ENCODE data around the gene BCDIN3D. TPM values are rescaled to one million over a fixed set of nuclear protein-coding genes. Genes with fewer than 3 reads are reported as not detected.

Gene BCDIN3D
- total RNA-seq, 1 experiment from 2014 or later = 4.8 TPM

DNA sequence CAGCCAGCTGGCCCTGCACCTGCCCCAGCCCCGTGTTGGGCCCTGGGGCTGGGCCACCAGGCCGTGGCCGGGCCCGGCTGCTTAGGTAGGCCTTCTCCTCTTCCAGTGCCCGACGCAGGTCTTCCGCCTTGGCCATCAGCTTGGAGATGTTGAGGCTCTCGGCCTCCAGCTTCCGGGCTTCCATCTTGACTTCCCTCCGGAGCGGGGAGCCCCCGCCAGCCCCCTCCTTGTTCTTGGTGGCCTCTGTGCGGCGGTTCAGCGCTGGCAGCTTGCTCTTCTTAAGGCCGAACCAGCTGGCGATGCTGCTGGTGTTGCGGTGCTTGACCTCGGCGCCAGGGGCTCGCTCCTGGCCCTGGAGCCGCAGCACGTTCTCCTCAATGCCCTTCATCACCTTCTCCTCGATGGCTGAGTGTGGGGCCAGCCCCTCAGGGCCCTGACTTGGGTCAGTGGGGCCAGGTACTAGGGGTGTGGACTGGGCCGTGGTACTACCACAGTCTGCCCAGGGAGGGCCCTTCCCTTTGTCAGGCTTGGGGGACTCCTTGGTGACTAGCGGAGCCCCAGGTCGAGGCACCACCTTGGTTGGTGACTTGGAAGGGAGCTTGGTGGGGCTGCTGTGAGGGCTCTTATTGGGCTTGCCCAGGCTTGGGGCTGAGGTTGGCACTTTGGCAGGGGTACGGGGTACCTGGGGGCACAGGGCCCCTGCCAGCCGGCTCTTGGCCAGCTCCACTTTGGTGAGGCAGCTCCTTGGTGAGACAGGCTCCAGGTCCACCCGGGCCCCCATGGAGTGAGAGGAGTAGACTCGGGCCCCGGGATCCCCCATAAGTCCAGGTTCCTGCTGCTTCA, 47.9 kb downstream of the BCDIN3D start:
- Histone ChIP-seq H3K9me3 (ENCODE audit: control insufficient read depth, insufficient read depth, low read depth, low read length) (no peaks in the 10 kb centered on the region), H3K36me3 (ENCODE audit: control insufficient read depth, insufficient read depth, low read length) (no peaks in the 10 kb centered on the region), H3K27ac (ENCODE audit: low read length) (no peak overlapping the region), H3K4me3 (ENCODE audit: low read depth in 2 of 2, low read length in 2 of 2) (no peak overlapping the region), H3K27me3 (ENCODE audit: control insufficient read depth, insufficient read depth, low read length) (no peaks in the 10 kb centered on the region), H3K4me1 (ENCODE audit: control insufficient read depth, insufficient read depth, low read length) (no peaks in the 10 kb centered on the region)
- POLR2A ChIA-PET = interaction anchor here (0.6 kb wide), 1 partner anchor 107 kb away, joined by 5 read pairs; no protein-coding TSS in a partner anchor
- ATAC-seq = no peak
- CTCF ChIA-PET = interaction anchor here (0.6 kb wide), 1 partner anchor 319 kb away, joined by 9 read pairs; no protein-coding TSS in a partner anchor
- intact Hi-C loops (cut with micrococcal nuclease; ENCODE audit: unreplicated experiment) (no loop called here), in situ Hi-C loops (cut with HindIII; ENCODE audit: low pct_unique_long_range_greater_than_20kb, low sequenced_read_pairs) (no loop called here)
- BruUV-seq (replicated peaks) = no TSS peak
- TF ChIP-seq SIN3A (IDR thresholded peaks at IDR 0.05; ENCODE audit: borderline replicate concordance, insufficient read depth, low read depth, low read length) (no peak), TCF7L2 (IDR thresholded peaks at IDR 0.05; ENCODE audit: low read depth, low read length) (no peak), POLR2AphosphoS5 (IDR thresholded peaks at IDR 0.05; ENCODE audit: low read depth, low read length) (no peak)
- TF ChIP-seq, protein P1, sequence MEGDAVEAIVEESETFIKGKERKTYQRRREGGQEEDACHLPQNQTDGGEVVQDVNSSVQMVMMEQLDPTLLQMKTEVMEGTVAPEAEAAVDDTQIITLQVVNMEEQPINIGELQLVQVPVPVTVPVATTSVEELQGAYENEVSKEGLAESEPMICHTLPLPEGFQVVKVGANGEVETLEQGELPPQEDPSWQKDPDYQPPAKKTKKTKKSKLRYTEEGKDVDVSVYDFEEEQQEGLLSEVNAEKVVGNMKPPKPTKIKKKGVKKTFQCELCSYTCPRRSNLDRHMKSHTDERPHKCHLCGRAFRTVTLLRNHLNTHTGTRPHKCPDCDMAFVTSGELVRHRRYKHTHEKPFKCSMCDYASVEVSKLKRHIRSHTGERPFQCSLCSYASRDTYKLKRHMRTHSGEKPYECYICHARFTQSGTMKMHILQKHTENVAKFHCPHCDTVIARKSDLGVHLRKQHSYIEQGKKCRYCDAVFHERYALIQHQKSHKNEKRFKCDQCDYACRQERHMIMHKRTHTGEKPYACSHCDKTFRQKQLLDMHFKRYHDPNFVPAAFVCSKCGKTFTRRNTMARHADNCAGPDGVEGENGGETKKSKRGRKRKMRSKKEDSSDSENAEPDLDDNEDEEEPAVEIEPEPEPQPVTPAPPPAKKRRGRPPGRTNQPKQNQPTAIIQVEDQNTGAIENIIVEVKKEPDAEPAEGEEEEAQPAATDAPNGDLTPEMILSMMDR (IDR thresholded peaks at IDR 0.05) = no peak
- TF ChIP-seq, protein P2, sequence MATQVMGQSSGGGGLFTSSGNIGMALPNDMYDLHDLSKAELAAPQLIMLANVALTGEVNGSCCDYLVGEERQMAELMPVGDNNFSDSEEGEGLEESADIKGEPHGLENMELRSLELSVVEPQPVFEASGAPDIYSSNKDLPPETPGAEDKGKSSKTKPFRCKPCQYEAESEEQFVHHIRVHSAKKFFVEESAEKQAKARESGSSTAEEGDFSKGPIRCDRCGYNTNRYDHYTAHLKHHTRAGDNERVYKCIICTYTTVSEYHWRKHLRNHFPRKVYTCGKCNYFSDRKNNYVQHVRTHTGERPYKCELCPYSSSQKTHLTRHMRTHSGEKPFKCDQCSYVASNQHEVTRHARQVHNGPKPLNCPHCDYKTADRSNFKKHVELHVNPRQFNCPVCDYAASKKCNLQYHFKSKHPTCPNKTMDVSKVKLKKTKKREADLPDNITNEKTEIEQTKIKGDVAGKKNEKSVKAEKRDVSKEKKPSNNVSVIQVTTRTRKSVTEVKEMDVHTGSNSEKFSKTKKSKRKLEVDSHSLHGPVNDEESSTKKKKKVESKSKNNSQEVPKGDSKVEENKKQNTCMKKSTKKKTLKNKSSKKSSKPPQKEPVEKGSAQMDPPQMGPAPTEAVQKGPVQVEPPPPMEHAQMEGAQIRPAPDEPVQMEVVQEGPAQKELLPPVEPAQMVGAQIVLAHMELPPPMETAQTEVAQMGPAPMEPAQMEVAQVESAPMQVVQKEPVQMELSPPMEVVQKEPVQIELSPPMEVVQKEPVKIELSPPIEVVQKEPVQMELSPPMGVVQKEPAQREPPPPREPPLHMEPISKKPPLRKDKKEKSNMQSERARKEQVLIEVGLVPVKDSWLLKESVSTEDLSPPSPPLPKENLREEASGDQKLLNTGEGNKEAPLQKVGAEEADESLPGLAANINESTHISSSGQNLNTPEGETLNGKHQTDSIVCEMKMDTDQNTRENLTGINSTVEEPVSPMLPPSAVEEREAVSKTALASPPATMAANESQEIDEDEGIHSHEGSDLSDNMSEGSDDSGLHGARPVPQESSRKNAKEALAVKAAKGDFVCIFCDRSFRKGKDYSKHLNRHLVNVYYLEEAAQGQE (IDR thresholded peaks at IDR 0.05; ENCODE audit: insufficient read depth in 1 of 2, low read depth in 2 of 2, low read length in 1 of 2) = no peak
- DNase-seq (ENCODE audit: low read depth, low spot score) = no peak

DNA sequence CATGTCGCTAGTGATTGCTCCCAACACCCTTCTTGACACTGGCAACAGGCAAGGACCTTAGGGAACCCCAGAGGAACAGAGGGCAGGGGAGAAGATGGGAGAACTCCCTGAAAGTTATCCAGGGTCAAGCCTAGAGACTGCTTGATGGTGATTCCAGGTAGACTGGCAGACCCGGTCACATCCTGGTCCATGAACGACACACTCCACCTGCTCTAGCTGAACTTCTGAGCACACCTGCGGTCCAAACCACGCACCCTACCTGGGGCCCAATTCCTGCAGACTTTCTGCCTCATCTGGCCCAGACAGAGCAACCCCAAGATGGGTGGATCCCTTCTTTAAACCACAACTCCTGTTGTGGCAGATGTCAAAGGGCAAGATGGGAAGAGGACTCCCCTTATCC, 48.9 kb downstream of the BCDIN3D start:
- TF ChIP-seq, protein P2 (IDR thresholded peaks at IDR 0.05; ENCODE audit: insufficient read depth in 1 of 2, low read depth in 2 of 2, low read length in 1 of 2) = no peak
- Histone ChIP-seq H3K27me3 (ENCODE audit: control insufficient read depth, insufficient read depth, low read length) (no peaks in the 10 kb centered on the region), H3K4me3 (ENCODE audit: low read depth in 2 of 2, low read length in 2 of 2) (no peak overlapping the region), H3K9me3 (ENCODE audit: control insufficient read depth, insufficient read depth, low read depth, low read length) (no peaks in the 10 kb centered on the region), H3K4me1 (ENCODE audit: control insufficient read depth, insufficient read depth, low read length) (no peaks in the 10 kb centered on the region), H3K36me3 (ENCODE audit: control insufficient read depth, insufficient read depth, low read length) (no peaks in the 10 kb centered on the region), H3K27ac (ENCODE audit: low read length) (no peak overlapping the region)
- in situ Hi-C loops (cut with HindIII; ENCODE audit: low pct_unique_long_range_greater_than_20kb, low sequenced_read_pairs) (no loop called here), intact Hi-C loops (cut with micrococcal nuclease; ENCODE audit: unreplicated experiment) (no loop called here)
- no peak for ATAC-seq
- no peak for DNase-seq (ENCODE audit: low read depth, low spot score)
- BruUV-seq (replicated peaks) = no TSS peak
- ChIA-PET POLR2A (no interaction called here), CTCF (no interaction called here)

Measured in Panc1 (cell line).